HG03103 (cell line): ENCODE results near the gene CALD1.

Source experiments
- ATAC-seq: cut with Tn5 transposase; IDR thresholded peaks from one replicate; pipeline ENCODE4 v1.9.1; 2021; ENCODE audit warnings: low read depth; ENCODE audit not compliant: unreplicated experiment

The CALD1 gene

DNA sequence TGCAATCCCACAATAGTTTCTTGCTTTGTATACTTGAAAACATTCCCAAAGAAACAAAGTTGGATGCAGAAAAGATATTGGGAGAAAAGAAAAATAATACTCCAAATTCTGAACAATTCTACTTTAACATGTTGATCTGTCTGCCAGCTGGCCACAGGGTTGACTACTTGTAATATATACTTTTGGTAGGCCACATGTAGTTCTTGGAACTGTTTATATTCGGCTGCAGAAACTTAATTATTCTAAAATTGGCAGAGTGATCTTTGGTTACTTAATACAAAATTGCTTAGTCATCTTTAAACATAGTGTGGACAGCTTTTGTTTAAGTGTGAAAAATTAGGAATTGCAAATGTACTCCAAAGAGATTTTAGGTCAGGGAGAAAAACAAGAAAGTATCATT, 76.0 kb downstream of the CALD1 start:
- ATAC-seq: no peak

- ATAC-seq: no peak
These were observed 76.7 kb downstream of the CALD1 start for GRCh38 chr7:134856091-134856490.

DNA sequence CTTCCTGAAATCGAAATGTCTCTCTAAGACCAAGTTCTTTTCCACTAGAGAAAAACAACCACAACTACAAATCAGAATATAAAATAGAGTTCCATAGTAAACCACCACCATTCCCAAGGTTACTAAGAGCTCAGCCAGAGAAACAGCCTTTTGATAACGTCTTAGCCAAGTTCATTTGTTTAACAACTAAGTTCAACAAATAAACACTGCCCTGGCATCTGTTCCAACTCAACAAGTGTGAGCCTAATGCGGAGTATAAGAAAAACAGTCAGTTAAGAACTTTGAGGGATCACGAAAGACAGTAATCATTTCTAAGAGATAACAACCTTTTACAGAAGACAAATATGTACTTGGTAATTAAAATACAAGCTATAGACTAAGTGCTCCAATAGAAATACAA, 77.3 kb downstream of the CALD1 start:
- ATAC-seq: no peak

DNA sequence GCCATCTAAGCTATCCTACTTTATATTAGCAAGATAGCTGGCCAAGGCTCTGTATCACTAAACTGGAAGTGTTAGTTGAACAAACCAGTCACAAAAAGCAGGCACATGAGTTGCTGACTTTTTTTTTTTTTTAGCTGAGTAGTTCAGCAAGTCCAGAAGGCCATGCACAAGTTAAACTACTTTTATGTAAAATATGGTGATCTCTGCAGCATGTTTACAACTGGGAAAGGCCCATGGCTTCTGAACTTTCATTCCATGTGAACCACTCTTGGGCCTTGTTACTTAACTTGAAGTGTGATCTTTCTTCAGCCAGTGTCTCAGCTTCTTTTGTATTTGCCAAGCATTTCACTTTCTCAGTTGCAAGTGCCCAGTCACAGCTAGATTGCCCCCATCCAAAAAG, 78.5 kb downstream of the CALD1 start:
- no peak for ATAC-seq

- ATAC-seq: no peak
These were observed 80.3 kb downstream of the CALD1 start for GRCh38 chr7:134859783-134860182.

- ATAC-seq: no peak
These were observed 85.8 kb downstream of the CALD1 start for GRCh38 chr7:134865001-134865845.

GRCh38 chr7:134866617-134867016, 87.2 kb downstream of the CALD1 start:
- ATAC-seq: no peak

DNA sequence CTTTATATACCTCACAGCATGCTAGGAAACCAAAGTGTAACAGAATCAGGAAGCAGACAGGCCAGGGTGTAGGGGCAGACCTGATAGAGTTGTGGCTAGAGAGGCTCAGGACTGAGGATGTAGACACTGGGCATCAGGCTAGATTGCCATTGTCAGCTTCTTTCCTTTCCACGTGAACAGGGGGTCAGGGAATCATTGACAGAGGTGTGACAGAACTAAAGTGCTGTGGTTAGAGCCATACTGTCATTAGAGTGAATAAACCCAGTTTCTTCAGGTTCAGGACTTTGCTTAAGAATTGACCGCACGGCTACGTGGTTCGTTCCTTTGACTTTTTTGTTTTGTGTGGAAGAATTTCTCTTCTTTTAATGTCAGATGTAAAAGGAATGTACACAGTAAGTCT, 90.7 kb downstream of the CALD1 start:
- no peak for ATAC-seq

GRCh38 chr7:134870781-134871180, 91.3 kb downstream of the CALD1 start:
- no peak for ATAC-seq

DNA sequence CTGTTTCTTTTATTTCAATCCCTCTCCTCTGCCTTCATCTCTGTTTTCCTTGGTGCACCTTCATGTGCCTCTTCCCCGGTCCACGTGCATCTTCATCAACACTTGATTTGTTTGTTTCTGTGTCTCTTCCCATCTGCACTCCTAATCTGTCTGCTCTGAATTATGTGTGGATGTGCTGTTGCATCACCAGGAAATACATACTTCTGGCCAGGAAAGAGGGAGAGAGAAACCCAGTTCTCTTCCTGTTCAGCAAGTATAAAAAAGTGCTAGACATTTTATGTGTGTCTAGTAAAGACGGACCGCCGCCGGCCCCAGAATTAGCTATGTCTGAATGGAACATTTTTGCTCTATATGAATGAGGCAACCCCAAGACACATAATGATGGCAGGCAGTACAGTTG, 93.8 kb downstream of the CALD1 start:
- ATAC-seq: no peak

DNA sequence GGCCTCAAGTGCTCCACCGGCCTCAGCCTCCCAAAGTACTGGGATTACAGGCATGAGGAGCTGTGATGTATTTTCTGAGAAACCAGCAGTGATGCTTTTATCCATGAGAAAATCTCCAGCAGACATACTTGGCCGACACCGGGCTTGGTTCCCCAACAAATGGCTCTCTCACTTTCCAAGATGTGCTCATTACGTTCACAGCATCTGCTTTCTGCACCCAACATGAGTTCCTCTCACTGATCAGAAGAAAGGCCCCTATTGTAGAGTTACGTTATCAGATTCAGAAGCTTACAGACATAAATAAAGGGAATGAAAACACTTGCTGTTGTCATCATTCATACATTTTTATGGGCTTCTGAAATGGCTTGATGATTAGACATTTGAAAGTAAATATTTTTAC, 95.0 kb downstream of the CALD1 start:
- no peak for ATAC-seq

DNA sequence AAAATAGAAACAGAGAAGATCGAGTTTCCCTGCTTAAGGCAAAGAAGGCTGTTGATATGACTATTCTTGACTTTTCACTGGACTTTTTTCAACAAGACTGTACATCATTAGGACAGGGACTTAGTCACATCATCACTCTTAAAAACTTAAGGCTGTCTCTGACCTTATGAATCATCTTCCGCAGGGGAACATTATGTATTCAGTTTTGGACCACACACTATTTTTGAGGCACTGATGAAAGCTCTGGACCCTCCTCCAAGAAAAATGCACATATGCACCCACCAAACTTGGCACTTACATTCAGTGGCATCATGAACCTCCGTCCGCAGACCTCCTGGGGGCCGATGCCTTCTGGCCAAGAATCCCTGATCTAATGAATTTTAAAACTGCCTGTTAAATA, 96.4 kb downstream of the CALD1 start:
- ATAC-seq: no peak

- ATAC-seq: no peak
These were observed 99.4 kb downstream of the CALD1 start for GRCh38 chr7:134878746-134879357.

DNA sequence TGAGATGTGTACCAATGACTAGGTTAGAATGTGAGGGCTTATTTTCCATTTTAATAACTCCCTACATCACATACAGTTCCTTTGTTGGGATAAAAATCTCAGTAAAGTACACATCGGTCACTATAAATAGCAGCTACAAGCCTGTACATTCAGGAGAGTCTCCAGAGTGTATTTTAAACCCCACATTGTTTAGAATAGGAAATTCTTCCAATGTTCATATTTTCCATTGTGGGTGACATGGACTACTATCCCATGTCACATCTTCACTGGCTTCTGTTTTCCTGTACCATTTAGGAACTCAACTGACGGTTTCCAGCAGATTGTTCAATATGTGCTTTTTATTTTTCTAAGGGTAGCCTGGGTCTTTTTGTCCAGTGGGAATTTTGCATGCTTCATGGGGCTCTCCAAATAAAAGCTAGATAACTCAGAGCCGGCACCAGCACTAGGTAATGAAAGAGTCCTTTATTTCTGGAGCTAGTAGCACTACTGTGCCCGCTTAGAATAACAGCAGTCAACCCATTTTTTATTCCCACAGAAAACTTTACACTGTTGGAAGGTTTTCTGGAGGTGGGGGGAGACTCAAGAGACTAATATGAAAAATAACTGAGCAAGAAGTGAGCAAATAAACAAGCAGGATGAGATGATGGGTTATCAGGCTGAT, 100.5 kb downstream of the CALD1 start:
- ATAC-seq: no peak

DNA sequence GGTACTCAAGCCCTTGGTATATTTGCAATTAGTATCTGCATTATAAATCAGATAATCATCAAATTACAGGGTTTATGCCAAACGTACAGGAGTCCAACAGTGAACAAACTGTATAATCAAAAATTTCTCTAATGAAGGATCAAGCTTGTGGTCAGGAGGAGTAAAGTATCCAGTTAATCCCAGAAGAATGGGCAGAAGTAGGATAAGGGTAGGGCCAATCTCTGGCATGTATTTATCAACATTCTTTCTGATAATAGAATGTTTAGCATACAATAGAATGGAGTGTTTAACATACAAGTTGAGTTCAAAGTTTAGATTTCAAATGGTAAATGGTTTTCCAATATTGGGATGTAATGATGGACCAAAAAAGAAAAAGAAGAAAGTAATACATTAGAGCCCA, 103.0 kb downstream of the CALD1 start:
- no peak for ATAC-seq

GRCh38 chr7:134885967-134886352, 106.5 kb downstream of the CALD1 start:
- ATAC-seq: no peak

GRCh38 chr7:134886353-134887057, 107.1 kb downstream of the CALD1 start:
- no peak for ATAC-seq

DNA sequence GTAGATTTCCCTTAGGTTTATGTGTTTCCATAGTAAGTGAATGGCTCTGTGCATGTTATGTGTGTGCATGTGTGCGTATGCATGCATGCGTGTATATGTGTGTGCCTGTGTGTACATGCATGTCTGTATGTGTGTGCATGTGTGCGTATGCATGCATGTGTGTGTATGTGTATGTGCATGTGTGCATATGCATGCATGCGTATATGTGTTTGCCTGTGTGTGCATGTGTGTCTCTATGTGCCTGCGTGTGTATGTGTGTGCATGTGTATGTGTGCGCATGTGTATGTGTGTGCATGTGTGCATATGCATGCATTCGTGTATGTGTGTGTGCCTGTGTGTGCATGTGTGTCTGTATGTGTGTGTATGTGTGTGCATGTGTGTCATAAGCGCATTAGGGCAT, 108.1 kb downstream of the CALD1 start:
- ATAC-seq: no peak

DNA sequence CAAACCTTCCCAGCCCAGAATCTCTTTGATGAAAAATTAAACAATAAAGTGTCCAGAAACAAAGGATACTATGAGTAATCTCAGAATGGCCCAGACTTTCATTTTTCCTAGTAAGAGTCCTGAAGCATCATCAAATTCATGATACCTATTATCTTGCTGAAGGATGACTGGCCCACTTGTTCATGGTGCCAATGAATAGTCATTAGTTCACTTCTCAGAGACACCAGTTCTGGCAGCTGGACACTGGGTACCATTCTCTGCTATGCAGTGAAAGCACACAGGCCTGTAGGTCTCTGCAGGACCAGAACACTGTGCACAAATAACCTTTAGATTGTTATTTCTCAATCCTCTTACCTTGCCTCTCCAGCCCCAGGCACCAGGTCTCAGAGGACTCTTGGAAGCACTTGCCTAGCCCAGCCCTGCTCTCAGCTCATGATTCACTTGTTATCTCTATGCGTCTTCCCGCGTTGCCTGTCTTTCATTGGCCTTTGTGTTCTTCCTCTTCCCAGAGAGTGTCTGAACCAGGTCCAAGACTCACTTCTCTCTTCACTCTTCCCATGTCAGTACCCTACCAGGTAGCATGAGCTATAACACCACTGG, 108.8 kb downstream of the CALD1 start:
- ATAC-seq: no peak

DNA sequence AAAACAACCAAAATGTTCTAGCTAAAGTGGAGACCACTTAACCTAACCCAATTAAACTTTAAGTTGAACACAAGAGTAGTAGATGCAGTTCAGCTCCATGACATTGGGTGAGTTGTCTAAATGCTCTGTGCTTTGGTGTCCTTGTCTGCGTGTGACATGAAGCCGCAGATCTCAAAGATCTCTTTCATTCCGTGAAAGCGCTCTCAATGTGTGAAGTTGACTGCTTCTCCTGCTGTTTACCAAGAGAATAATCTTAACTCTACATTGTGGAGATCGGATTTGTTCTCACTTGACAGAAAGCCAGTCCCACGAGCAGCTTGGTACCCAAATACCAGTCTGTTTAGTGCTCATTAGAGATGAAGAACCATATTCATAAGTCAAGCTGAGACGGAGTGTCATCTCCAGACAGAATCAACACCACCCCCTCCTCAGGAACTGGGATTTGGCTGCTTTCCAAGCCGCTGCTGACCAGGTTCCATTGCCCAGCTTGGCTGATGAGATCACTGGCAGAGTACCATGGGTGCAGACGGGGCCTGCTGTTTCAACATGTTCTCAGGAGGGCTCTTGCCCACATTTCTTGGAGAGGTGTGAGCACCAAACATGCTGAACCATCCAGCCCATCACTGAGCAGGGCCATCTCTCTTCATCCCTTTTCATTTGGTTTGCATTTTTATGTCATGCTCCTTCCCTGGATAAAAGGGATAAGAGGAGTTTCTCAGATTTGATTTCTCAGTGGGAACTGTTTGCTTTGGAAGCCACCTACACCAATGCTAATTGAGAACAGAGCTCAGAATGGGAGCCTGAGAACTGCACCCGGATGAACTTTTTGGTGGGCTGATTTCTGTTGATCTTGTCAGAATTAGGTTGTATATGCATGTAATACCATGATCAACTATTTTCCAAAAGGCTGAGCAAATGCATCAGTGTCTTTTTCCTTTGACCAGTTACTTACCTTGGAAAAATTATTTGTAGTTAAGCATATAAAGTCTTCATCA, 111.1 kb downstream of the CALD1 start:
- ATAC-seq: no peak
